K562 (cell line): ENCODE measurements around the gene HSFX3. TPM values are rescaled to one million over a fixed set of nuclear protein-coding genes. Genes with fewer than 3 reads are reported as not detected.
"Not testable (repeated sequence)": the region's sequence is repeated elsewhere in the genome, so short reads cannot be mapped to it uniquely, and the experiment has no call there.

Experiments
- ATAC-seq: fragments of 200-7000 bp; cut with Tn5 transposase; 3 replicates; pipeline ENCODE4 v1.9.1; 2020; ENCODE audit warnings: moderate library complexity
- BruUV-seq: library from RNA; stranded (reverse); fragments of 400-500 nt; replicated peaks from 2 replicates; lab custom pipeline; 2021; lab: Mats Ljungman, UMichigan
- CTCF ChIA-PET: fragments of 300-600 bp; formaldehyde crosslinking; extraction: SDS; loops from one replicate; lab custom pipeline; 2021; ENCODE audit warnings: low intra/inter-chr PET ratio; lab: Yijun Ruan, JAX
- POLR2A ChIA-PET: fragments of 300-600, 350-650 bp; sonication (Branson Sonifier 250); formaldehyde crosslinking; extraction: SDS; loops from one replicate; lab custom pipeline; 2021; ENCODE audit warnings: antibody characterized with exemption, inconsistent platforms; lab: Yijun Ruan, JAX
- DNase-seq, 4 experiments: peaks; one replicate each; pipeline versions ENCODE4 v3.0.0 to v3.0.0-alpha.2; 2011 to 2018; ENCODE audit warnings: low spot score in 3 of 4, mixed read lengths in 3 of 4; ENCODE audit errors: extremely low read depth in 1 of 4
- FAIRE-seq: peaks from 2 replicates; lab custom pipeline; 2011; peaks lifted over from hg19 to GRCh38; lab: Jason Lieb, UNC
- H2AFZ ChIP-seq: 2 replicates; pipeline ENCODE4 v1.6.0; 2011; ENCODE audit warnings: low read depth, low read length, control low read depth, inconsistent platforms
- H3K27ac ChIP-seq: fragments of 200-600 bp; 3 replicates; pipeline ENCODE4 v1.8.0; 2011; ENCODE audit warnings: low read depth, mild to moderate bottlenecking, control low read depth, inconsistent platforms, low read length, moderate library complexity, mixed read lengths; ENCODE audit errors: extremely low read depth
- H3K27me3 ChIP-seq, 2 experiments: fragments of 300-600 bp in 1 of 2; 2 replicates in 1 of 2; 3 replicates in 1 of 2; pipeline versions ENCODE4 v1.6.0 to v1.8.0; 2011; ENCODE audit warnings: inconsistent platforms in 2 of 2, low read length in 2 of 2, mild to moderate bottlenecking in 1 of 2, mixed read lengths in 1 of 2, moderate library complexity in 1 of 2; ENCODE audit not compliant: control insufficient read depth in 2 of 2, insufficient read depth in 2 of 2
- H3K36me3 ChIP-seq: fragments of 300-600 bp; 3 replicates; pipeline ENCODE4 v1.8.0; 2011; ENCODE audit warnings: mild to moderate bottlenecking, low read length, inconsistent platforms; ENCODE audit not compliant: control insufficient read depth, insufficient read depth
- H3K4me1 ChIP-seq, 2 experiments: fragments of 200-600 bp in 1 of 2; replicated peaks in 1 of 2; 2 replicates in 1 of 2; 3 replicates in 1 of 2; pipeline versions ENCODE4 v1.5.1 to v1.8.0; 2011; ENCODE audit warnings: inconsistent platforms in 2 of 2, low read length in 2 of 2, mild to moderate bottlenecking in 1 of 2, mixed read lengths in 1 of 2, moderate library complexity in 1 of 2; ENCODE audit not compliant: control insufficient read depth in 2 of 2, insufficient read depth in 2 of 2
- H3K4me2 ChIP-seq: 2 replicates; pipeline ENCODE4 v1.6.1; 2011; ENCODE audit warnings: low read length, control low read depth, inconsistent platforms, mixed read lengths; ENCODE audit not compliant: insufficient read depth
- H3K4me3 ChIP-seq: fragments of 200-600 bp; sonication (generic), shearing (Covaris generic); 2 replicates; pipeline ENCODE4 v1.5.1; 2016; ENCODE audit warnings: control low read depth, inconsistent platforms
- H3K79me2 ChIP-seq: fragments of 200-600 bp; 3 replicates; pipeline ENCODE4 v1.8.0; 2011; ENCODE audit warnings: low read length, inconsistent platforms; ENCODE audit not compliant: control insufficient read depth, insufficient read depth
- H3K9ac ChIP-seq, 2 experiments: 2 replicates each; pipeline versions ENCODE4 v1.6.0 to v1.6.1; 2011; ENCODE audit warnings: low read depth in 2 of 2, low read length in 2 of 2, control low read depth in 1 of 2, inconsistent platforms in 1 of 2, mild to moderate bottlenecking in 1 of 2, mixed read lengths in 1 of 2; ENCODE audit not compliant: insufficient read depth in 1 of 2
- H3K9me1 ChIP-seq: one replicate; pipeline ENCODE4 v1.6.0; 2011; ENCODE audit warnings: inconsistent platforms, mild to moderate bottlenecking, low read length, moderate library complexity; ENCODE audit not compliant: control insufficient read depth, insufficient read depth
- H3K9me3 ChIP-seq: replicated peaks from 2 replicates; pipeline ENCODE4 v1.5.1; 2011; ENCODE audit warnings: low read depth, low read length, inconsistent platforms; ENCODE audit not compliant: control insufficient read depth, insufficient read depth
- H4K20me1 ChIP-seq: replicated peaks from 2 replicates; pipeline ENCODE4 v1.6.1; 2011; ENCODE audit warnings: low read length, inconsistent platforms, mixed read lengths; ENCODE audit not compliant: control insufficient read depth, insufficient read depth
- WGBS: fragments of 100-300 bp; shearing (Covaris generic); methylation state at CpG from one replicate; pipeline ENCODE4 v1.1.6; 2016; ENCODE audit warnings: low coverage, mixed read lengths; ENCODE audit not compliant: insufficient coverage; ENCODE audit errors: missing lambda C conversion rate; 5-methylcytosine and 5-hydroxymethylcytosine counted together
- in situ Hi-C: fragments of 300-500 bp; cut with MboI; formaldehyde crosslinking; loops from 4 replicates; pipeline ENCODE4 v1.15.0; 2018; ENCODE audit warnings: inconsistent platforms, mixed read lengths
- intact Hi-C: fragments of 100-400 bp; cut with micrococcal nuclease; formaldehyde crosslinking; loops from 2 replicates; pipeline ENCODE4 v1.14.2; 2022
- polyA plus RNA-seq, 8 experiments: library from polyadenylated mRNA; depleted of rRNA in 4 of 8; stranded (reverse) in 5 of 8; unstranded in 3 of 8; fragments of >200 nt; fragmentation: Nextera tagmentation in 2 of 8; fragmentation: Illumina TruSeq in 1 of 8; extraction: Ambion mirVana in 2 of 8; extraction: Trizol in 1 of 8; gene quantifications; 2 replicates each; pipeline versions ENCODE4 v1.2.1 to v1.2.3, GENCODE V29; 2011 to 2014; ENCODE audit warnings: inconsistent platforms in 1 of 8, missing spikeins in 1 of 8
- total RNA-seq, 7 experiments: library from RNA; depleted of rRNA in 6 of 7; stranded (reverse); fragments of >200 nt in 6 of 7; fragmentation: Illumina TruSeq in 2 of 7; extraction: Trizol in 2 of 7; gene quantifications; 2 replicates each; pipeline versions ENCODE4 v1.2.1 to v1.2.3, GENCODE V29; 2011 to 2021; ENCODE audit warnings: low replicate concordance in 1 of 7

Gene HSFX3
- total and polyA plus RNA-seq, 9 of the 15 experiments (the other 6 are each of a cell fraction or from before 2014, with no cell fraction given), result 0.08 to 0.10 TPM; not detected in 7

DNA sequence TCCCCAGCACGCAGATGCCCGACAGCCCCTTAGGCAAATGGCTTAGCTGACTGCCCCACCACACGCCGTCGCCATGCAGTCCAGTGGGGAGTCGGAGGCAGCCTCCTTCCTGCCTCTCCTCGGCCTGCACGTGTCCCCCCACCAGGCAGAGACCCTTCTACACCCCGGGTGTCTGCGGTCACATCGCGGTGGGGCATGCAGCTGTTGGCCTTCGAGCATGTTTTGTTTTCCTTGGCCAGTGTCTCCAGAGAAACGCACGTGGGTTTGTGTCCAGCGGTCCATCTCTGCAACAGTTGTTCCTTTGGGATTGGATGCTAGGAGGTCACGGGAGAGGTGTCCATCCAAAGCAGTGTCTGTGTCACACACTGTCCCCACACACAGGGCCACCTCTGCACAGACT is 45.5 kb upstream of the HSFX3 start, which contains the start of gene HSFX2:
Gene HSFX2 (minus strand): TSS at position 101 of the 400 bp plus-strand sequence. CDS start 614 bp downstream, outside the sequence.
- WGBS, result no CpG with 5 or more reads among the region's 17 CpGs

DNA sequence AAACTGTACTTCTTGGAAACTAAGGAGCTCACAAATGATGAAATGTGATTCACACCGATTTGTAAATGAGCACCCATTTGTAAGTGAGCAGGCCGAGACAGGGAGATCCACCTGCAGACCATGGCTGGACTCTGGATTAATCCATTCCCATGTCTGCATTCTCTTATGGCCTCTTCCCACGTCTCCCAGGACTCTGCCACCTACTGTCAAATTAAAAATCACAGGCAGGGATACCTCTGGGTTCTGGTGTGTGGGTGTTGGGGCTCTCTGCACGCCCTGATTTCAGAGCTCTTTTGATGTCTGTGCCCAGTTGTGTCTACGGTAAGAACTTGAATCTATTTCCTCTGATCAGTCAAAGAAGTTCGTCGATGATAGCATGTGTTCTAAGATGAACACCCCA is 41.3 kb upstream of the HSFX3 start:
- H3K9me1 ChIP-seq, H3K4me2 ChIP-seq, BruUV-seq, H3K4me3 ChIP-seq, H4K20me1 ChIP-seq, DNase-seq, intact Hi-C loops, H3K36me3 ChIP-seq, H2AFZ ChIP-seq, H3K9ac ChIP-seq, FAIRE-seq, H3K79me2 ChIP-seq, POLR2A ChIA-PET, H3K9me3 ChIP-seq, H3K27ac ChIP-seq, CTCF ChIA-PET, H3K4me1 ChIP-seq, ATAC-seq, H3K27me3 ChIP-seq: not testable (repeated sequence)
- in situ Hi-C loops, result loop anchor here (25.0 kb wide), 1 partner anchor 221 kb away; no protein-coding TSS in a partner anchor
- no CpG with 5 or more reads among the region's 7 CpGs for WGBS

More for the DNA sequence above, 45.5 kb upstream of the HSFX3 start, which contains the start of gene HSFX2:
- H4K20me1 ChIP-seq, DNase-seq, H3K9ac ChIP-seq, H3K4me1 ChIP-seq, H3K27me3 ChIP-seq, H3K9me3 ChIP-seq, ATAC-seq, H3K79me2 ChIP-seq, FAIRE-seq, H3K36me3 ChIP-seq, POLR2A ChIA-PET, H2AFZ ChIP-seq, intact Hi-C loops, BruUV-seq, H3K27ac ChIP-seq, H3K4me2 ChIP-seq, H3K4me3 ChIP-seq, H3K9me1 ChIP-seq, CTCF ChIA-PET: not testable (repeated sequence)
- in situ Hi-C loops, result loop anchor here (25.0 kb wide), 1 partner anchor 217 kb away; no protein-coding TSS in a partner anchor

DNA sequence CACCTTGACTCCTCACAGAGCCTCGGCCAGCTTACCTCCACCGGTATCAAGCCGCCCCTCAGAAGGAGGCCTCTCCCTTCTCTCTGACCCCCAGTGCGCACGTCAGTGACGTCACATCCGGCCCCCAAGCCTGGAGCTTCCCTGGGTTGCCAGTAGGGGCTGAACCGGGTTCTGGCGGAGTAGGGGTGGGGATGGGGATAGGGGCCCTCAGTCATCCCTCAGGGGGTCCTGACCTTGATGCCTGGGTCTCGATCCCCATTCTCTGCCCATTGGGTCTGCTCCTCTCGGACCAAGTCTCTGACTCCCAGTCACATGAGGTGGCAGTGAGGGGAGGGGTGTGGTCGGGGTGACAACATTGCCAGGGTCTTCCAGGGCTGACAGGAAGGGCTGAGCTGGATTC is 37.6 kb upstream of the HSFX3 start, which contains the start of gene MAGEA9B:
Gene MAGEA9B (minus strand): TSS at position 101 of the 400 bp plus-strand sequence. CDS start 4,280 bp downstream, outside the sequence.
- H3K27me3 ChIP-seq, FAIRE-seq, H3K9me3 ChIP-seq, H3K9me1 ChIP-seq, H3K4me2 ChIP-seq, H3K4me1 ChIP-seq, H3K36me3 ChIP-seq, H2AFZ ChIP-seq, intact Hi-C loops, DNase-seq, CTCF ChIA-PET, H4K20me1 ChIP-seq, H3K4me3 ChIP-seq, H3K27ac ChIP-seq, POLR2A ChIA-PET, H3K79me2 ChIP-seq, H3K9ac ChIP-seq, BruUV-seq: not testable (repeated sequence)
- no CpG with 5 or more reads among the region's 12 CpGs for WGBS
- in situ Hi-C loops, result loop anchor here (25.0 kb wide), 1 partner anchor 225 kb away; no protein-coding TSS in a partner anchor
- peak; percentile 81 for ATAC-seq

DNA sequence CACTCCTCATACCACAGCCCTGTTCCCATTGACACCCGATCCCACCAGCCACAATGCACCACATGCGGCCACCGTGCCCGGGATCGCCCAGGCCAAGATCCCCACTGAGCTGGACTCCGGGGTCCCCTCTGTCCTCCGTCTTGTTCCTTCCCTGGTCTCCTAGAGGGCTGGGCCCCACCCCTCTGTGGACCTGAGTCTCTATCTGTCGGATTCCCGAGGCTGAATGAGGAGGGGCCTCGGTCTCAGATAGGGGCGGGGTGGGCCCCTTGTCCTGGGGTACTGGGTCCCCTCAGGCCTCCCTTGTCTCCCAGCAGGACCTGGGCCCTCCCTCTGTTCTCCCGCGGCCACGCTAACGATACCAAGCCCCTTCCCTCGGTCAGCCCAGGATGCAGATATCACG is 35.9 kb upstream of the HSFX3 start:
- CTCF ChIA-PET, result not testable (repeated sequence)

More for the DNA sequence above, 35.9 kb upstream of the HSFX3 start:
- H3K4me2 ChIP-seq, H3K9ac ChIP-seq, H3K27me3 ChIP-seq, H3K9me3 ChIP-seq, POLR2A ChIA-PET, intact Hi-C loops, H3K36me3 ChIP-seq, H3K9me1 ChIP-seq, FAIRE-seq, H4K20me1 ChIP-seq, H3K79me2 ChIP-seq, H3K4me3 ChIP-seq, H3K27ac ChIP-seq, BruUV-seq, DNase-seq, H3K4me1 ChIP-seq, H2AFZ ChIP-seq, ATAC-seq: not testable (repeated sequence)
- no CpG with 5 or more reads among the region's 17 CpGs for WGBS
- in situ Hi-C loops, result loop anchor here (25.0 kb wide), 1 partner anchor 227 kb away; no protein-coding TSS in a partner anchor
